Islet precursor cell (in vitro differentiated cells): ENCODE measurements around the gene NRCAM.

Experiments
- DNase-seq: peaks from one replicate; pipeline ENCODE4 v3.0.0-alpha.2; 2018

Gene NRCAM

DNA sequence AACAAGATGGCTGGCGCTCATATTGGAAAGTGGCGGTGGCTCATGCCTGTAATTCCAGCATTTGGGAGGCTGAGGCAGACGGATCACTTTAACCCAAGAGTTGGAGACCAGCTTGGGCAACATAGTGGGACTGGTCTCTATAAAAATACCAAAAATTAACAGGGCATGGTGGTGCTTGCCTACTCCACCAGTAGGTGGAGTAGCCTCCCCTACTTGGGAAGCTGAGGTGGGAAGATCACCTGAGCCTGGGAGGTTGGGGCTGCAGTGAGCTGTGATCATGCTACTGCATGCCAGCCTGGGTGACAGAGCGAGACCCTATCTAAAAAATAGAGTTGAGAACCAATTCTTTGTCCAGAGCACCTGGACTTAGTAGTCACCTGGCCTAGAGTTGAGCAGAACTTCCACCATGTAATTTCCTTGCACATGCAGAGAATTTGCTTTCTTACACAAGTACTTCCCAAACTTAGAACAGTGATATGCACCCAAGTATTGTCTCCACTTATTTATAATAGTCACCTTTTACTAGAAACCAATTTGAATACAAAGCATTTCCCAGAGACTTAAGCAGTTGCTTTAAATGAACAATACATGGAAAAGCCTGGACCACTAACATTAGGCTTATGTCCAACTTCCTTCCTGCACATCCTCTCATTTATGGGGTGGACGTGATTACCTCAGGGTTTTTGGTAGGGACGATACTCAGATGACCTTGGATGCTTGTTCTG lies 342.0 kb downstream of the NRCAM start:
- peak; percentile 69 for DNase-seq

DNA sequence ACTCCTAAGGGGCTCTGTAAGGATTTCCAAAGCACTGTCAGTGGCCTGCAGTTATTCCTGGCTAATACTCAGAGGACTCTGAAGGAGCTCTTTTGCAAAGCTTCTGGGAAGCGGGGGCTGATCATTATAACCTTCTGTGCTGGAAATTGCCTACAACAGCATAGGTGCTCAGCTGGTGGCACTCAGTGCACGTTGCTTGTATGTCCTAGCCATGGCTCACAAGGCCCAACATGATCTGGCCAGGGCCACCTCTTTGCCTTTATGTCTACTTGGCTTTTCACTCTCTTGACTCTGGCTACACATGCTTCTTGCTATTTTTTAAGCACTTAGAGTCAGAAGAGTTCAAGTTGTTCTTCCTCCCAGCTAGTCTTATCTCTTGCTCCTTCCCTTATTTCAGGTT lies 343.6 kb downstream of the NRCAM start:
- DNase-seq: no peak

DNA sequence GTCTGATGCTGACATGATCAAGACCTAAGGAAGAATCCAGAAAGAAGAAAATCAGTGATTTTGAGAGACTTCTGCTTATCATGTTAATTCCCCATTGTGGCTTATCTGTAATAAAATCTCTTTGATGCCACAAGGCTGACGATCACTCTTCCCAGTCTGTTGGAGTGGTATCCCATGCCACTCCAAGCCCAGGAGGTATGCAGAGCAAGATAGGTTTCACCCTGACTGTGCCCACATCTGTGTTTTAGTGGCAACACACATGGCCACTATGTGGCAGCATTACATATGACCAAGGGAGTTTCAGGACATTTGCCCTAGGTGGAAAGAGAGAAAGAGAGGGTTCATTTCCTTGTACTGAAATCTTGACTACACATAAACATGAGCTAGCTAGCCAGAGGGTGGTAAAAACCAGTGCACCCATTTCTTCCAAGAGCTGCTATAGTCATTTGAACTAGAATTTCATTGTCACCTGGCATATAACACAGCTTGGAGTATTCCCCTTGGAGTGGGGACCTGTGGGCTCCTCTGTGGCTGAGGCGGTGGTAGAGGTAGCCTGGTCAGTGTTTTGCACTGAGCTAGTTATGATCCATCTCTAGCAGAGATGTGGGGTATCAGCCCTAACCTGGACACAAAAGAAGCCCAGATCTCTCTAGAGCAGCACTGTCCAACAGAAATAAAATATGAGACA lies 346.9 kb downstream of the NRCAM start:
- no peak for DNase-seq

DNA sequence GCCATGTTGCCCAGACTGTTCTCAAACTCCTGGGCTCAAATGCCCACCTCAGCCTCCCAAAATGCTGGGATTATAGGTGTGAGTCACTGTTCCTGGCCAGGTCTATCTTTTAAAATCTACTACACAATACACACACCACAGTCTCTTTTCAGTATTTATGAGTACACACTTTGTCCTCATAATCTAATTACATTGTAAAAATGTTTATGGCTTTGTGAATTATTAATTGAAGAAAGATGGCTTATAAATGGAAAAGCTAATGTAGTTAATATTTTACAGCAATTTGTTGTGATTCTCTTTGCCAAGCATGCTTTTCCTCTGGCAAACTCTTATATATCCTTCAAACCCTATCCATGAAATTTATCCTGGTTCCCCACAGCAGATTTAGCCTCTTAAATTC lies 348.1 kb downstream of the NRCAM start:
- DNase-seq: no peak

DNA sequence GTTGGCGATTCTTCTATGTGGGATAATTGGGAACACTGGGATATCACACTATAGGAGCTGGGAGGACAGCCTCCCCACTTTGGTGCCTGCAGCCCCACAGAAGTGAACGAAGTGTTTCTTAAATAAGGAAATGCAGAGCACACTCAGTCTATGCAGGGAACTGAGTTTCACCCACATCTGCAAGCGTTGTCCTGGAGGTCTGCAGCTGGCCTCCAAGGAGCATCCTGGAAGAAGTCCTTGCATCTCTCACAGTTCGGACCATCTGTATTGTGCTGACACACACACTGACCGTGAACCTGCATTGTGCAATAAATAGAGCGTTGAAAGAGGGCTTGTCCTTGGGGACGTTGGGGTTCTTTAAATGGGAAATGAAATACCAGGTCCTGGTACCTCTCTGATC lies 351.9 kb downstream of the NRCAM start:
- no peak for DNase-seq

DNA sequence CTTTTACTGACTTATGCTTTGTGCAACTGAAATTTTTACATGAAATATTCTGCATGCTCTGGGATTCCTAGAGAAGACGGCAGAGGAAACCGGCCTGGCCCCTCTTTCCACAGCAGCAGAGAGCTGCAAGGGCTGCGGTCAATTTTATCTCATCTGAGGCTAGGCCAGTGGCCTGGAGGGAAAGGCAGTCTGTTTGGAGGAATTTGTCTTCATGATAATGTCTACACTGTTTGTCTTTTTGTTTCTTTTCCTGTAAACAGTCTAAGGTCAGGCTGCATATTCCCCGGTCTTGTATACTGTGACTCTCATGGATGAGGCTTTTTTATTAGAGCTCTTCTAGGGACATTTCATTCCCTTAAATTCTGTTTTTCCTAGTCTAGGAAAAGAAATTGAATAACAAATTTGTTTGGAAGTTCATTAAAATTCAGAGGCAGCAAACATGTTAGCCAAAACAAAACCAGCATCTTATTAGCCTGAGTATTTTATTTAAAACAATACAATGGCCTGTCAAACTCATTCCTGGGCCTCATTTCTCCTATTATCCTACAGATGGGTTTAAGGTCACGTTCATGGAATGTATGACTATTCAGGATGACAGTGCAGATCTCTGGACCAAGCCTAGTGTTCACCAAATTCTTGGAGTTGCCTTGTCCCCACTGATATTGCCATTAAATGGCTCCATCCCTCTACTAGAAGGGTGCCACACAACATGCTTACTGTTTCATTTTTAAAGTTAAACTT lies 352.5 kb downstream of the NRCAM start:
- DNase-seq: peak; percentile 73

DNA sequence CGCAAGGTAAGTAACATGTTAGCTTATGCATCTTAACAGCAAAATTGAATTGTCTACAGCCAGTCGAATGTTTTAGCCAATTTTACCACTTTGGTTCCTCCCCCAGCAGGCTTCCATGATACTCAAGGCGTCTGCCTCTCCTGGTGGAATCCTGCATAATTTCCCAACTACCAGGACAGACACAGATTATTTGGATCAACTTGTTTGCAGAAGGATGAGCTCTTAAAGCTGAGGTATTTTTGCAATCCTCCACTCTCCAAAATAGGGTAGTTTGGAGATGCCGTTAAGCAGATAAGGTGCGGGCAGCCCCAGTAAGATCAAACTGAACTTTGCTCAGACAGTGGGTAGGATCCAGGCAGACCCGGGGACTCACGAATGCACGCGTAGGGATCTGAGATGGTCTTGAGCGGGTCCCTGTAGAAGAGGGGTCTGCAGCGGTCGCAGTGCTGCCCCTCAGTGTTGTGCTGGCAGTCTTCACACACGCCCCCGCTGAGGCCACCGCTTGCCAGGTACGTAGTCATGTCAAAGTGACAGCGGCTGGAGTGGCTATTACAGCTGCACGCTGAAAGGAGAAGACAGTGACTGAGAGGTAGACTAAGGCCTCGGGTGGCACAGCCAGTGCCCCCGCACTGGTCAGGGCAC lies 353.4 kb downstream of the NRCAM start:
- DNase-seq: no peak

DNA sequence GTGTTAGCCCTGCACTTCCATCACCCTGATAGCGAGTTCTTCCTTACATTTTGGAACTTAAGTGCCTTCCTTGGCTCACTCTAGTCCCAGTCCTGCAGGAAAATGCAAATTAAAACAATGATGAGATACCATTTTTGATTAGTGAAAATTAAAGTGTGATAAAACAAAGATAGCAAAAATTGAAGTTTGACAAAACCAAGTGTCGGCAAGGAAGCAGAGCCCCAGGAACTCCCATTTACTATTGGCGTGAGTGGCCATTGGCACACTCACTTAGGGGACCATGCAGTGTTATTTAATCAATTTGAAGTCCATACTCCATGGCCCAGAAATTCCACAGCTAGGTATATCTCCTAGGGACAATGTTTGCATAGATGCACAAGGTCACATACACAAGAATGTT lies 354.5 kb downstream of the NRCAM start:
- DNase-seq: no peak

DNA sequence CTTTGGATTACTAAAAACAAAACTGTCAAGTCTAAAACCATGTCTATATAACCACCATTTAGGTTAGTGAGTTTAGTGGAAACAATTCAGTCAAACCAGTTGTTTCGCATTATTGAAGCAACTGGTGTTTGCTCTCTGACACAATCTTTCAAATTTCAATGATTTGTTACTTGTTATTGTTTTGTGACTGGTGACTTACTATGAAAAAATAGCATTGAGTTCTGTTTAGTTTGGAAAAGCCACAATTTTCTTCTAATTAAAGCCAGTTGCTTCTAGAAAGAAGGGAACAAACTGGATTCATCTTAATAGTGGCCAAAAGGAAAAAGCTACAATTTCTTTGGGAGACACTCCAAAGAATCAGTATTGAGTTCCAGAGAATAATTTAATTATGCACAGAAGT lies 356.5 kb downstream of the NRCAM start:
- DNase-seq: no peak

DNA sequence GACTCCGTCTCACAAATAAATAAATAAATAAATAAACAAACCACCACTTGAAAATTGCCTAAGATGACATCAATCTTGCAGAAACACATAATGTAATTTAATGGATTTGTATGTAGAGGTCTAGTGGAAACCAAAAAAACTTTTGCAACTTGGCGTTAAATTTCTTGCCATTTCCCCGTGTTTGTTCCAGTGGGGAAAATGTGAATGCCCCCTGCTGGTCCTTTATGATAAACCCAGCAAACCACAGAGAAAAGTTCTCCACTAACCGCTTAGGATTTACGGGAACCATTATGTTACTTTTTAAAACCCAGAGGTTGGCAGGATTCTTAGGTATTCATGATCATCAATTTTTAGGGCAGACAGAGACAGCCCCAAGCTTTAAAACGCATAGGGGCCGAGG lies 358.5 kb downstream of the NRCAM start:
- DNase-seq: no peak
